ENCODE results near the gene CLOCK.

DNA sequence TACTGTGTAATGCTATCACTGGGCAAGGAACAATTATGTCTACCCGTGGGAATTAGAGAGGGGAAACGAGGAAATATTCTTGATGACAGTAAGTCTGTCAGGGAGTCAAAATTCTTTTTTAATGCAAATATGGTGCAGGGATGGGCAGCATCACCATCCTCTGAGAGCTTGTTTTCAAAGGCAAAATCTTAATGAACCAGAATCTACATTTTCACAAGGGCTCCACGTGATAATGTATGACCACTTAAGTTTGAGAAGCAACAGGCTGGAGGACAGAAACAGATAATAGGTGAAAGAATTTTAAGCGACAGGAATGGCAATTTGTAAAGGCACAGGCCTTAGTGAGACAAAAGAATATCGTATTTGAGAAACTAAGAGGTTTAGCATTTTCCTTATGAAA is 63.4 kb downstream of the CLOCK start:
- TF ChIP-seq EZH2 (IDR thresholded peaks at IDR 0.05) (no peak), EZH2phosphoT487 (IDR thresholded peaks at IDR 0.05) (no peak)
- TF ChIP-seq, protein P1, sequence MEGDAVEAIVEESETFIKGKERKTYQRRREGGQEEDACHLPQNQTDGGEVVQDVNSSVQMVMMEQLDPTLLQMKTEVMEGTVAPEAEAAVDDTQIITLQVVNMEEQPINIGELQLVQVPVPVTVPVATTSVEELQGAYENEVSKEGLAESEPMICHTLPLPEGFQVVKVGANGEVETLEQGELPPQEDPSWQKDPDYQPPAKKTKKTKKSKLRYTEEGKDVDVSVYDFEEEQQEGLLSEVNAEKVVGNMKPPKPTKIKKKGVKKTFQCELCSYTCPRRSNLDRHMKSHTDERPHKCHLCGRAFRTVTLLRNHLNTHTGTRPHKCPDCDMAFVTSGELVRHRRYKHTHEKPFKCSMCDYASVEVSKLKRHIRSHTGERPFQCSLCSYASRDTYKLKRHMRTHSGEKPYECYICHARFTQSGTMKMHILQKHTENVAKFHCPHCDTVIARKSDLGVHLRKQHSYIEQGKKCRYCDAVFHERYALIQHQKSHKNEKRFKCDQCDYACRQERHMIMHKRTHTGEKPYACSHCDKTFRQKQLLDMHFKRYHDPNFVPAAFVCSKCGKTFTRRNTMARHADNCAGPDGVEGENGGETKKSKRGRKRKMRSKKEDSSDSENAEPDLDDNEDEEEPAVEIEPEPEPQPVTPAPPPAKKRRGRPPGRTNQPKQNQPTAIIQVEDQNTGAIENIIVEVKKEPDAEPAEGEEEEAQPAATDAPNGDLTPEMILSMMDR (IDR thresholded peaks at IDR 0.05) = no peak

Data from neural progenitor cell (in vitro differentiated cells).